B cell (primary cell): ENCODE results near the gene TEKT5. TPM values are rescaled to one million over a fixed set of nuclear protein-coding genes. Genes with fewer than 3 reads are reported as not detected.
"Not testable (repeated sequence)": the region's sequence is repeated elsewhere in the genome, so short reads cannot be mapped to it uniquely, and the experiment has no call there.

Experiments used
- ATAC-seq: fragments of 200-7000 bp; cut with Tn5 transposase; one replicate; pipeline ENCODE4 v1.10.0; 2021; ENCODE audit warnings: low read depth, mild to moderate bottlenecking, moderate number of reproducible peaks, moderate library complexity
- CTCF ChIA-PET: fragments of 350-600 bp; sonication (Branson Sonifier 250); formaldehyde crosslinking; loops from one replicate; lab custom pipeline; 2021; ENCODE audit warnings: antibody characterized with exemption, inconsistent platforms; lab: Charles Lee
- POLR2A ChIA-PET: fragments of 350-600 bp; sonication (Branson Sonifier 250); formaldehyde crosslinking; loops from one replicate; lab custom pipeline; 2021; ENCODE audit warnings: antibody characterized with exemption; lab: Charles Lee
- DNase-seq: peaks from one replicate; pipeline ENCODE4 v3.0.0; 2013
- H2AFZ ChIP-seq: 2 replicates; pipeline ENCODE4 v1.6.1; 2012; ENCODE audit warnings: mild to moderate bottlenecking, low read depth, low read length; ENCODE audit not compliant: insufficient read depth, poor library complexity, severe bottlenecking
- H3K27ac ChIP-seq, 2 donors: 1 replicate in 1 of 2; 2 replicates in 1 of 2; pipeline ENCODE4 v1.5.1; 2012 to 2013; ENCODE audit warnings: low read length in 2 of 2, mild to moderate bottlenecking in 2 of 2, moderate library complexity in 1 of 2
- H3K27me3 ChIP-seq, 4 experiments: fragments of 200-600 bp in 1 of 4; sonication (generic) in 1 of 4; replicated peaks in 1 of 4; 1 replicate in 2 of 4; 2 replicates in 2 of 4; pipeline versions ENCODE4 v1.6.1 to v1.7.0; 2013 to 2016; ENCODE audit warnings: low read length in 3 of 4, mild to moderate bottlenecking in 2 of 4, mixed read lengths in 1 of 4, moderate library complexity in 1 of 4; ENCODE audit not compliant: insufficient read depth in 4 of 4, control insufficient read depth in 3 of 4; ENCODE audit errors: control extremely low read depth in 1 of 4
- H3K36me3 ChIP-seq, 2 experiments: replicated peaks in 1 of 2; 1 replicate in 1 of 2; 2 replicates in 1 of 2; pipeline versions ENCODE4 v1.6.1 to v1.7.1; 2013; ENCODE audit warnings: low read length in 1 of 2; ENCODE audit not compliant: insufficient read depth in 2 of 2, control insufficient read depth in 1 of 2; ENCODE audit errors: control extremely low read depth in 1 of 2, extremely low read depth in 1 of 2
- H3K4me1 ChIP-seq, 2 donors: fragments of 200-600 bp in 1 of 2; sonication (generic) in 1 of 2; 1 replicate in 1 of 2; 2 replicates in 1 of 2; pipeline versions ENCODE4 v1.5.1 to v1.6.1; 2013 to 2017; ENCODE audit warnings: low read length in 2 of 2; ENCODE audit not compliant: control insufficient read depth in 2 of 2, insufficient read depth in 2 of 2
- H3K4me2 ChIP-seq: replicated peaks from 2 replicates; pipeline ENCODE3; 2012; ENCODE audit warnings: mild to moderate bottlenecking, low read depth, low read length; ENCODE audit not compliant: poor library complexity, severe bottlenecking
- H3K4me3 ChIP-seq, 5 experiments: fragments of 200-600 bp in 1 of 5; sonication (generic) in 1 of 5; 1 replicate in 3 of 5; 2 replicates in 2 of 5; pipeline versions ENCODE4 v1.5.1 to v1.7.0; 2011 to 2016; ENCODE audit warnings: low read length in 4 of 5, mild to moderate bottlenecking in 4 of 5, low read depth in 2 of 5, control low read depth in 1 of 5, moderate library complexity in 1 of 5; ENCODE audit not compliant: insufficient read depth in 1 of 5; ENCODE audit errors: control extremely low read depth in 1 of 5, extremely low read depth in 1 of 5
- H3K79me2 ChIP-seq: fragments of 200-600 bp; sonication (generic); one replicate; pipeline ENCODE4 v1.6.0; 2016; ENCODE audit warnings: low read length; ENCODE audit not compliant: control insufficient read depth, insufficient read depth
- H3K9ac ChIP-seq: fragments of 200-600 bp; sonication (generic); 2 replicates; pipeline ENCODE4 v1.6.1; 2017; ENCODE audit warnings: mild to moderate bottlenecking, low read length, moderate library complexity
- H3K9me3 ChIP-seq, 3 donors: one replicate each; pipeline versions ENCODE4 v1.6.1 to v1.7.1; 2013; ENCODE audit warnings: low read length in 2 of 3; ENCODE audit not compliant: control insufficient read depth in 2 of 3, insufficient read depth in 1 of 3; ENCODE audit errors: control extremely low read depth in 1 of 3
- H4K20me1 ChIP-seq: 2 replicates; pipeline ENCODE4 v1.6.0; 2012; ENCODE audit warnings: mild to moderate bottlenecking, low read length; ENCODE audit not compliant: insufficient read depth, control insufficient read depth, poor library complexity, severe bottlenecking
- H3K27ac Mint-ChIP-seq: one replicate; pipeline ENCODE4 v1.8.0; 2021; ENCODE audit warnings: mixed read lengths
- H3K27me3 Mint-ChIP-seq: one replicate; pipeline ENCODE4 v1.8.0; 2021; ENCODE audit warnings: mixed read lengths
- H3K4me1 Mint-ChIP-seq: one replicate; pipeline ENCODE4 v1.8.0; 2021; ENCODE audit warnings: mixed read lengths
- H3K4me3 Mint-ChIP-seq: one replicate; pipeline ENCODE4 v1.8.0; 2021; ENCODE audit warnings: mixed read lengths
- H3K9me3 Mint-ChIP-seq: one replicate; pipeline ENCODE4 v1.8.0; 2022; ENCODE audit warnings: mixed read lengths; ENCODE audit not compliant: insufficient read depth
- CTCF ChIP-seq: fragments of 200-600 bp; IDR thresholded peaks from one replicate; pipeline ENCODE4 v1.8.0; 2022; ENCODE audit warnings: antibody characterized with exemption, mild to moderate bottlenecking
- EZH2 ChIP-seq: IDR thresholded peaks from 2 replicates; pipeline ENCODE4 v1.6.1; 2012; ENCODE audit warnings: borderline replicate concordance, low read depth, mild to moderate bottlenecking, moderate library complexity, low read length; ENCODE audit not compliant: insufficient read depth, poor library complexity, severe bottlenecking
- WGBS: methylation state at CpG from one replicate; pipeline ENCODE4 v1.1.5; 2013; ENCODE audit warnings: missing lambda C conversion rate; ENCODE audit not compliant: insufficient coverage; 5-methylcytosine and 5-hydroxymethylcytosine counted together
- intact Hi-C: fragments of 100-400 bp; cut with micrococcal nuclease; formaldehyde crosslinking; loops from one replicate; pipeline ENCODE4 v1.10.0; 2022
- polyA plus RNA-seq: library from polyadenylated mRNA; depleted of rRNA; stranded (reverse); fragments of >200 nt; gene quantifications from 2 replicates; pipeline ENCODE4 v1.2.3, GENCODE V29; 2012
- total RNA-seq, 2 donors: library from RNA; stranded (reverse); fragments of 120-200 nt in 1 of 2; gene quantifications; 1 replicate in 1 of 2; 2 replicates in 1 of 2; pipeline versions ENCODE4 v1.2.3 to v1.2.4, GENCODE V29; 2013 to 2022

TEKT5 gene
- total and polyA plus RNA-seq, 2 donors (not counting 1 experiment from before 2014, with no cell fraction given): 0.42 to 0.57 TPM

GRCh38 chr16:10637337-10638037 lies 57.2 kb downstream of the TEKT5 start:
- Mint-ChIP-seq H3K27ac (no peak overlapping the region), H3K4me3 (no peak overlapping the region), H3K27me3 (peaks cover 19% of the 10 kb centered on the region), H3K9me3 (no peaks in the 10 kb centered on the region), H3K4me1 (no peaks in the 10 kb centered on the region)
- peaks cover 0 to 5% (median 0%) of the 10 kb centered on the region in 4 experiments for H3K27me3 ChIP-seq
- no peak overlapping the region for H3K4me3 ChIP-seq
- WGBS: 80% methylated on average over 3 of the region's 6 CpGs
- no peaks in the 10 kb centered on the region for H4K20me1 ChIP-seq
- no peak overlapping the region for H3K4me2 ChIP-seq
- H3K9me3 ChIP-seq: peaks cover 0 to 13% (median 0%) of the 10 kb centered on the region in 3 donors
- intact Hi-C loops: no loop called here
- no peaks in the 10 kb centered on the region for H3K79me2 ChIP-seq
- H3K27ac ChIP-seq: no peak overlapping the region
- TF ChIP-seq CTCF: no peak
- TF ChIP-seq EZH2: no peak
- ATAC-seq (no peak), DNase-seq (no peak)
- ChIA-PET POLR2A (no interaction called here), CTCF (no interaction called here)
- no peak overlapping the region for H2AFZ ChIP-seq
- H3K4me1 ChIP-seq: no peaks in the 10 kb centered on the region
- no peak overlapping the region for H3K9ac ChIP-seq
- no peaks in the 10 kb centered on the region for H3K36me3 ChIP-seq

- Histone ChIP-seq H3K36me3 (no peaks in the 10 kb centered on the region), H3K9ac (no peak overlapping the region), H3K79me2 (no peaks in the 10 kb centered on the region), H3K27ac (no peak overlapping the region), H3K27me3 (peaks cover 0 to 6% (median 0%) of the 10 kb centered on the region in 4 experiments), H3K9me3 (peaks cover 0 to 9% (median 0%) of the 10 kb centered on the region in 3 donors), H4K20me1 (no peaks in the 10 kb centered on the region), H3K4me3 (no peak overlapping the region), H3K4me2 (no peak overlapping the region), H2AFZ (no peak overlapping the region), H3K4me1 (no peaks in the 10 kb centered on the region)
- H3K27ac Mint-ChIP-seq: no peak overlapping the region
- H3K4me3 Mint-ChIP-seq: no peak overlapping the region
- ChIA-PET CTCF (no interaction called here), POLR2A (interaction anchor here (0.7 kb wide), 1 partner anchor 9 kb away, joined by 3 read pairs; no protein-coding TSS in a partner anchor)
- no peak for DNase-seq
- ATAC-seq: no peak
- WGBS: 95% methylated on average over 9 of the region's 12 CpGs
- TF ChIP-seq CTCF (no peak), EZH2 (no peak)
- intact Hi-C loops: no loop called here
- peaks cover 16% of the 10 kb centered on the region for H3K27me3 Mint-ChIP-seq
- H3K4me1 Mint-ChIP-seq: no peaks in the 10 kb centered on the region
- H3K9me3 Mint-ChIP-seq: no peaks in the 10 kb centered on the region
Observed at GRCh38 chr16:10635365-10636021, 59.2 kb downstream of the TEKT5 start.

- ATAC-seq, POLR2A ChIA-PET, H3K9me3 ChIP-seq, H3K4me3 ChIP-seq, CTCF ChIA-PET, H3K36me3 ChIP-seq, intact Hi-C loops, H3K27ac Mint-ChIP-seq, H3K27ac ChIP-seq, H3K4me1 Mint-ChIP-seq, H2AFZ ChIP-seq, H3K4me1 ChIP-seq, H3K4me3 Mint-ChIP-seq, H3K4me2 ChIP-seq, DNase-seq, H3K79me2 ChIP-seq, H3K9ac ChIP-seq, H4K20me1 ChIP-seq, H3K27me3 ChIP-seq, H3K9me3 Mint-ChIP-seq: not testable (repeated sequence)
- peaks cover 13% of the 10 kb centered on the region for H3K27me3 Mint-ChIP-seq
- WGBS: 78% methylated on average over 3 of the region's 4 CpGs
Observed at GRCh38 chr16:10633429-10633828, 61.3 kb downstream of the TEKT5 start.
